Stimulated activated CD4-positive, alpha-beta T cell treated with anti-CD3 and anti-CD28 coated beads, Interleukin-12 subunit alpha, Interleukin-12 subunit beta, amount 100 ng/mL, for 24 hours (primary cell): ENCODE measurements around the gene CSF1.

Source experiments
- DNase-seq, 2 experiments: peaks; one replicate each; pipeline ENCODE4 v3.0.0-alpha.2; 2020; ENCODE audit warnings: low read depth in 2 of 2

The CSF1 gene

GRCh38 chr1:109901524-109902145, 9.0 kb upstream of the CSF1 start:
- no peak for DNase-seq

- DNase-seq, result no peak
Observed at GRCh38 chr1:109902204-109902985, 8.3 kb upstream of the CSF1 start.

- no peak for DNase-seq
Observed at GRCh38 chr1:109903376-109903930, 7.2 kb upstream of the CSF1 start.

GRCh38 chr1:109904105-109904817, 6.4 kb upstream of the CSF1 start:
- no peak for DNase-seq

- DNase-seq, result no peak
Observed at GRCh38 chr1:109905491-109905890, 5.2 kb upstream of the CSF1 start.

- peak in 1 of 2 experiments; percentile 42 for DNase-seq
Observed at GRCh38 chr1:109906160-109906838, 4.3 kb upstream of the CSF1 start.

- DNase-seq, result no peak
Observed at GRCh38 chr1:109906839-109907180, 3.8 kb upstream of the CSF1 start.

- DNase-seq, result no peak
Observed at GRCh38 chr1:109907190-109907774, 3.4 kb upstream of the CSF1 start.

GRCh38 chr1:109908836-109909235, 1.8 kb upstream of the CSF1 start:
- no peak for DNase-seq

GRCh38 chr1:109909561-109909960, 1.1 kb upstream of the CSF1 start:
- DNase-seq, result no peak

- DNase-seq, result no peak
Observed at GRCh38 chr1:109910963-109911798, 532 bp downstream of the CSF1 start.

- DNase-seq, result no peak
Observed at GRCh38 chr1:109912214-109912861, 1.7 kb downstream of the CSF1 start.

- DNase-seq, result no peak
Observed at GRCh38 chr1:109912873-109913272, 2.2 kb downstream of the CSF1 start.

- DNase-seq, result no peak
Observed at GRCh38 chr1:109913360-109913879, 2.8 kb downstream of the CSF1 start.

GRCh38 chr1:109914587-109915240, 4.1 kb downstream of the CSF1 start:
- DNase-seq, result no peak

- DNase-seq, result no peak
Observed at GRCh38 chr1:109917051-109917767, 6.6 kb downstream of the CSF1 start.

GRCh38 chr1:109917768-109918606, 7.3 kb downstream of the CSF1 start:
- DNase-seq, result no peak

- no peak for DNase-seq
Observed at GRCh38 chr1:109918671-109919070, 8.0 kb downstream of the CSF1 start.
